GM18909 (cell line): ENCODE results near the gene ATXN7L1.
A peak's percentile ranks its signal among the peaks of the same experiment; 100 is the strongest.

ENCODE experiments used
- ATAC-seq: cut with Tn5 transposase; IDR thresholded peaks from one replicate; pipeline ENCODE4 v1.9.1; 2021; ENCODE audit warnings: mild to moderate bottlenecking; ENCODE audit not compliant: unreplicated experiment, poor library complexity

ATXN7L1 gene, protein sequence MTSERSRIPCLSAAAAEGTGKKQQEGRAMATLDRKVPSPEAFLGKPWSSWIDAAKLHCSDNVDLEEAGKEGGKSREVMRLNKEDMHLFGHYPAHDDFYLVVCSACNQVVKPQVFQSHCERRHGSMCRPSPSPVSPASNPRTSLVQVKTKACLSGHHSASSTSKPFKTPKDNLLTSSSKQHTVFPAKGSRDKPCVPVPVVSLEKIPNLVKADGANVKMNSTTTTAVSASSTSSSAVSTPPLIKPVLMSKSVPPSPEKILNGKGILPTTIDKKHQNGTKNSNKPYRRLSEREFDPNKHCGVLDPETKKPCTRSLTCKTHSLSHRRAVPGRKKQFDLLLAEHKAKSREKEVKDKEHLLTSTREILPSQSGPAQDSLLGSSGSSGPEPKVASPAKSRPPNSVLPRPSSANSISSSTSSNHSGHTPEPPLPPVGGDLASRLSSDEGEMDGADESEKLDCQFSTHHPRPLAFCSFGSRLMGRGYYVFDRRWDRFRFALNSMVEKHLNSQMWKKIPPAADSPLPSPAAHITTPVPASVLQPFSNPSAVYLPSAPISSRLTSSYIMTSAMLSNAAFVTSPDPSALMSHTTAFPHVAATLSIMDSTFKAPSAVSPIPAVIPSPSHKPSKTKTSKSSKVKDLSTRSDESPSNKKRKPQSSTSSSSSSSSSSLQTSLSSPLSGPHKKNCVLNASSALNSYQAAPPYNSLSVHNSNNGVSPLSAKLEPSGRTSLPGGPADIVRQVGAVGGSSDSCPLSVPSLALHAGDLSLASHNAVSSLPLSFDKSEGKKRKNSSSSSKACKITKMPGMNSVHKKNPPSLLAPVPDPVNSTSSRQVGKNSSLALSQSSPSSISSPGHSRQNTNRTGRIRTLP

DNA sequence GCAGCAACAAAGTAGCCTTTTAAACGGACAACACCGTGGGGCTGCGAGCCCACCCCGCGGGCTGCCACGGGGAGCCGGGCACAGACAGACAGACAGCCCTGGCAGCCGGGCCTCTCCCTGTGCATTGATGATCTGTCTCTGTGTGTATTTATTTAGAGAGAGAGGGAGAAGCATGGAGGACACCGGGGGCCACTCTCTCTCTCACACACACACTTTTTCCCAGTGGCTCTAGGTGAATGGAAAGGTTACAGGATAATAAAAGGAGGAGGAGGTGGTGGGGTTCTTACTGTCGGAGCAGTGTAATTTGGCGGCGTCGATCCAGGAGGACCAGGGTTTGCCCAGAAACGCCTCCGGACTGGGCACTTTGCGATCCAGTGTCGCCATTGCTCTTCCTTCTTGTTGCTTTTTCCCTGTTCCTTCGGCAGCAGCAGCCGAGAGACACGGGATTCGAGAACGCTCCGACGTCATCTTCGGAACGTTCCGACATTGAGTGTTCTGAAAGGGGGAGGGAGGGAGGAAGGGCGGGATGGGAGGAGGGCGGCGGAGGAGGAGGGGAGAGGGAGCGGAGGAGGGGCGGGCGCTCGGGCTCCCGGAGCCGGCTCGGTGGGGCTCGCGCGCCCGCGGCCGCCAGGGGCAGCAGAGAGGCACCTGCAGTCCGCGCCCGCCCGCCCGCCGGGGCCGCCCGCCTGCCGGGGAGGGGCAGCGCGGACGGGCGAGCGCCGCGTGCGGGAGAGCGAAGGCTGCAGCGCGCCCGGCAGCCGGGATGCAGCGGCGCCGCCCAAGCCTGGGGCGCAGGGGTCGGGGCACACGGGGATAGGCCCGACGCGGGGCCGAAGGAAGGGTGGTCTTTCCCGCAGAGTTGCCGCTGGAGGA is at the start of gene ATXN7L1:
Gene ATXN7L1, minus strand, starts transcription at position 509 of the 873 bp plus-strand sequence. Its CDS starts 41 bp downstream, at position 468.
- peak; percentile 82 for ATAC-seq

DNA sequence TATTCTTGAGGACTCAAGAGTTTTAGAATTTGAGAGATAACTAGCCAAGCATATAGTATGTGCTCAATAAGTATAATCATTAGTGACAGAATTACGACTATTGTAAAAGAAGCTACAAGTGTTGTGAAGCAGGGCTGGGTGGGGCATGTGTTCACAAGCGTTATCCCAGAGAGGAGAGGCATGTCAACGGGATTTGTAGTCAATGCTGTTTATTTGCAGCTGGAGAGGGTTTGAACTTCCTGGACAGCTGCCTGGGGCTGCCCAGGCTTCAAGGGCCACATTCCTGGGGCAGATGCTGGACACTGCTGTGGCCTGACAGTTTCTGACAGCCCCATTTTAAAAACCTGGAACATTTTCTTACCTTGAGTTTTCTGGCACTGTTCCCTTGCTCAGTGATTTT is 49.7 kb upstream of the ATXN7L1 start:
- no peak for ATAC-seq

DNA sequence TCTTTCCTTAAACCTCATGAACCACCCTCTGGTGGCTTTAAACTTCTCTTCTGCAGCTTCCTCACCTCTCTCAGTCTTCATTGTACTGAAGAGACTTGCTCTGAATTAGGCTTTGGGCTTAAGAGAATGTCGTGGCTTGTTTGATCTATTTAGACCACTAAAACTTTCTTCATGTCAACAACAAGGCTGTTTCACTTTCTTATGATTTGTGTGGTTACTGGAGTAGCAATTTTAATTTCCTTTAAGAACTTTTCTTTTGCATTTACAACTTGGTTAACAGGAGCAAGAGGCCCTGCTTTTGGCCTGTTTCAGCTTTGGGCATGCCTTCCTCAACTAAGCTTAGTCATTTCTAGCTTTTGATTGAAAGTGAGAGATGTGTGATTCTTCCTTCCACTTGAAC is 48.5 kb upstream of the ATXN7L1 start:
- peak; percentile 50 for ATAC-seq

DNA sequence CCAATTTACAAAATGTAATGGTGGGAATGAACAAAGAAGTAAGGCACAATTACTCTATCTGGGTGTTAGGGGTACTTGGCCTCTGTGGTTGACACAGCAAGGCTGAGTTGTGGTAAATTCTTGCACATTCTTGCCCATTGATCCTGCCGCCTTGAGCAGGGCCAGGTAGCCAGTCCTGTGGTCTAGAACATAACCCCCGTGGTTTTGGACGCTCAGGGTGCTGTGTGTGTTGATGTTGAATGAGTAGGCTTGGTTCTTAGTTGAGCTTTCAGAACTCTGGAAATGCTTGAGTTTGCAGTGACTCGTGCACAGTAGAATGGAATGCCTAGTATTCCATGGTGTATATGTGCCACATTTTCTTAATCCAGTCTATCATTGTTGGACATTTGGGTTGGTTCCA is 44.4 kb upstream of the ATXN7L1 start:
- ATAC-seq: no peak

DNA sequence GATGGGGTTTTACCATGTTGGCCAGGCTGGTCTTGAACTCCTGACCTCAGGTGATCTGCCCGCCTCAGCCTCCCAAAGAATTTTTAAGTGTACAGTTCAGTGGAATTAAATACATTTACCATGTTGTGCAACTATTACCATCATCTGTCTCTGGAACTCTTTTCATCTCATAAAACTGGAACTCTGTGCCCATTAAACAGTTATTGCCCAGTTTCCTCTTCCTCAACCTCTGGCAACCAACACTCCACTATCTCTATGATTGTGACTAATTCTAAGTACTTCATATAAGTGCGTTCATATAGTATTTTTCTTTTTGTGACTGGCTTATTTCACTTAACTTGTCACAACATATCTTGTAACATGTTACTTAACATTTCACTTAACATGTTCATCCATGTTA is 41.3 kb upstream of the ATXN7L1 start:
- ATAC-seq: no peak

DNA sequence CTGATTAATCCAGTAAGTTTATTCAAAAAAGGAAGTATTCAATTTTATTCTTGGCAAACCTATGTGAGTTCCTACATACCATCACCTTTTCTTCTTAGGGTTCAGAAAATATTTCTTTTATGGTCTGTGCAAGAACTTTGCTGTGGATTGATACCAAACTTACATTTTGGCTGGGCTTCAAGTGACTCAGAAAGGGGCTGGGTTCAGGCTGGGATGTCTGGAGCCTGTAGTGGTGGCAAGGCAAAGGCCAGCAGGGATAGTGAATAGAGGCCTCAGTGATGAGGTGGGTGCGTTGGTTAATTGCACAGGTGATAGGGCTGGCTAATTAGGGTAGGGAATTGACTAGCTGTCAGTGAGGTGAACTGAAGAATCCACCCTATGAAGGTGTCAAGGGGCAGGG is 40.2 kb upstream of the ATXN7L1 start:
- no peak for ATAC-seq

DNA sequence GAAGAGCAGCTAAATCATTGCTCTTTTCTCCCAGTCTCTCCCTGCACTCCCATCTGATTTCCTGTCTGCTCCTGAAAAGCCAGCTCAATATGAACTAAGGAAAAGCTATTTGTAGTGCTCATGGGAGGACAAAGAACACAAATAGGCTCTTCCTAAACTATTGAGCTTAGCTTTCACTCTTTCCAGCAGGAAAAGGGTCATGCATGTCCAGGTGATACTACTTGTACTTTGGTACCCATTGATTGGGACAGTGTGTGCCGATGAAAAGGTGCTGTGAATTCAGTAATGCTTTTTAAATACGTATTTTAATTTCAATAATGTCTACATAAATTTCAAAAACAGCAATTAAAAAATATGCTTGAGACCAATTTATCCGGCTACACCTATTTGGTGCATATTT is 37.5 kb upstream of the ATXN7L1 start:
- ATAC-seq: no peak

DNA sequence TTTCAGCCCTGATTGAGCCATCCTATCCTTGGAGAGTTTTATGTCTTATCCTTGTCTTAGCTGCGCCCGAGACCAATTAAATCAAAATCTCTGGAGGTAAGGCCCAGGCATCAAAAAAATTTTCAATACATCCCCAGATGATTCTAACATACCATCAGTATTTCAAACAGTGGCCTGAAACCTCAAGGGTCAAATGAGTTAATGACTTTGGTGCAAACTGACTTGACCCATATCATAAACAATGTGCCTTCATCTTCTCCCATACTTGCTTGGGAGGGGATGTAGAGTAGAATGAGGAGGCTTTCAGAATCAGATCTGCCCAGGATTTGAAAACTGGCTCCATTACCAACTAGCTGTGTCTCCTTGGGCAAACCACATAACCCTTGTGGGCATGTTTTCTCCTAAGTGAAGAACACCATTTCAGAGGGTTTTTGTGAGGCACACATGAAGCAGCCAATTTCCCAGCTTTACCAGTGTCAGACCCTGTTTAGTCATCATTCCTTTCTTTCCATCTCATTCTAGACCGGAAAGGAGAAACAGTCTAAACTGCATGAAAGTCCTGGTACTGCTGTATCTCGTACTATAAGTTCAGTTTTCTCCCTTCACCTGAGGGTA is 35.7 kb upstream of the ATXN7L1 start:
- ATAC-seq: no peak

DNA sequence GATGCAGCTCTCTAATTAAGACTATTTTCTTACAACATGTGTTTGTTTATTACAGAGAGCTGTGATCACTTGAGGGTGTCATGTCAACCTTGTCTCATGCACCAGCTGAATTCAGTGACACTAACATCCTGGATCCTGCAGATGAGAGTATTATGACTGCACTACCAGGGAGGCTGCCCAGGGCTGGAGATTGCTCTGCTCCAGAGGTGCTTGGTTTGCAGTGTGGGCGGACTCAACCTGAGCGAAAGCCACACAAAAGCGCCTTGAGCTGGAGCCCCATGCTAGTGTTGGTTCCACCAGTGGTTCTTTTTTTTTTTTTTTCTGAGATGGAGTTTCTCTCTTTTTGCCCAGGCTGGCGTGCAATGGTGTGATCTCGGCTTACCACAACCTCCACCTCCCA is 33.8 kb upstream of the ATXN7L1 start:
- ATAC-seq: no peak

DNA sequence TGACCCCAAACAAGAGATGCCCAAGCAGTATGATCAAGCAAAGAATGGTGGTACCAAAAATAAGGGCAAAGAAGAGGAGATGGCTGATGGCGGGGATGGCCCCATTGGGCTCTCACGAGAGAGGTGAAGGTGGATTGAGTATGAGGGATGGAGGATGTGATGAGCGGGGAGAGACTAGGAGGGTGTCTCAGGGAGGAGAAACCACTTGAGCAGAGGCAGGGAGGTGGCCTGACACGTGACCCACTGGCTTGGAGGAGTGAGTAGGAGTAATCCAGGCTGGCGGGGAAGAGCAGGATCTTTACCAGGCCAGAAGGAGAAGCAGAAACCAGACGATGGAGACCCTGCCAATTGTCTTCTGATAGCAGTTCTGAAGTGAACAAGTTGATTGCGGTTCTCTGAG is 33.3 kb upstream of the ATXN7L1 start:
- ATAC-seq: no peak

DNA sequence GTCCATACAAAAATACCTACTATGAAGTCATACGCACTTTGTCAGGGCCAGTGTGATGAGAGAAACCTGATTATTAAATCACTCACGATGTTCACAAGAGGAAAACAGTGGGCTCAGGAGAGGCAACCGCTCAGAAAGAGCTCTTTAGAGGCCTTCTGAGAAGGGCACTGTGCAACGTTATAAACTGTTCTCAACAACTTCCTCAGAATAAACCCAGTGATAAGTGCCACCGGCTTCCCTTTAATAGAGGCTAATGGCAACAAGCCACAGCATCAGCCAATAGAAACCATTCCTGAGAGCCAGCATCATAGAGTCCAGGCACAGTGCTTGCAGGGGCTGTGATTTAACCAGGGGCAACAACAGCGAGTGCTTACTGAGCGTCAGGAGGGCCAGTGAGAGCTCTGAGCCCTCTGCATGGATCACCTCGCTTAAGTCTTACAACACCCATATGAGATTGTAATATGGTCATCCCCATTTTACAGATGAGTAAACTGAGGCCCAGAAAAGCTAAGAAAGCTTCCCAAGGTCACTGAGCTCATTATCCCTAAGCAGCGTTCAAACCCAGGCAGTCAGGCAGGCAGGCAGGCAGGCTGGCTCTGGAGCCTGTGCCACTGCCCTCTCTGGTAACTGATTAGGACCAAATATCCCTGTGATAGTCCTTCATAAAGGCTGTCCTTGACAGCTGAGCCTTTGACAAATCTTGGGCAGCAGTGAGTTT is 30.9 kb upstream of the ATXN7L1 start:
- ATAC-seq: no peak

DNA sequence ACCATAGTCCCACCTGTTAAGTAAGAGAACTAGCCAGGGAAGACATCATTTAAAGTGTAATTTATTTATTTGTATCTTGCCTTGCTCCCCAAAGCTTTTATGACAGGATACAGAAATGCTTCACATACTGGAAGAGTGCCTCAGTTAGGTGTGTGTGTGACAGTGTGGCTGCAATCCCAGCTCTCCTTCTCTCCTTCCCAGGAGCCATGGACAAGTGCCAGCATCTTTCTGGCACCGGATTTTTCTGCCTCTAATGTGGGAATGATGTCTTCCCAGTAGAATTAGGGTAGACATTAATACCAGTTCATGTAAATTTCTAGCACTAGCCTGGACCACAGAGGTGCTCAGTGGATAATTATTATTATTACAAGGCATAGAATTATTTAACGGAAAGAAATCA is 30.3 kb upstream of the ATXN7L1 start:
- no peak for ATAC-seq

DNA sequence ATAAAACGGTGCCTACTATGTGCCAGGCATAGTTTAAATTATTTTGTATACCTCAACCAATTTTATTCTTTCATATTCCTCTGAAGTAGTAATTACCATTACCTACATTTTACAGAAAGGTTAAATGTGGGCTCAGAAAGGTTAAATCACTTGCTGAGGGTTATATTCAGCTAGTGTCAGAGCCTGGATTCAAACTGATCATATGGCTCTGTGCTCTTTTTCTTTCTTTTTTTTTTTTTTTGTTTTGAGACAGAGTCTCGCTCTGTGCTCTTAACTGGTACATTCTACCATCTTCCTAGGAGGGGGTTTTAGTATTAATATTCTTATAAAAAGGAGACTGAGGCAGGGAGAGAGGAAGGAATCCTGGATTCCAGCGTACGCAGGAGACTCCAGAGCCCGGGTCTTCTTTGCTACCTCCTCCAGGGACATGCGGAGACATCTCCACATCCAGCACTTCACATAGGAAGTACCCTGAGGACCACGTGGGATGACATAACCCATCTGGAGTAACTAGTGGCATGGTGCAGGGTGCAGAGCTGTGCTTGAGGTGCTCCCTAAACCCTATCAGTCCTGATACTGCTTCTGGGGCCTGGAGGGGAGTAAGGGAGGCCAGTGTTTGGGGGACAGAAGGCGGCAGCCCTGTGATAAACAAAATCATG is 29.6 kb upstream of the ATXN7L1 start:
- no peak for ATAC-seq

DNA sequence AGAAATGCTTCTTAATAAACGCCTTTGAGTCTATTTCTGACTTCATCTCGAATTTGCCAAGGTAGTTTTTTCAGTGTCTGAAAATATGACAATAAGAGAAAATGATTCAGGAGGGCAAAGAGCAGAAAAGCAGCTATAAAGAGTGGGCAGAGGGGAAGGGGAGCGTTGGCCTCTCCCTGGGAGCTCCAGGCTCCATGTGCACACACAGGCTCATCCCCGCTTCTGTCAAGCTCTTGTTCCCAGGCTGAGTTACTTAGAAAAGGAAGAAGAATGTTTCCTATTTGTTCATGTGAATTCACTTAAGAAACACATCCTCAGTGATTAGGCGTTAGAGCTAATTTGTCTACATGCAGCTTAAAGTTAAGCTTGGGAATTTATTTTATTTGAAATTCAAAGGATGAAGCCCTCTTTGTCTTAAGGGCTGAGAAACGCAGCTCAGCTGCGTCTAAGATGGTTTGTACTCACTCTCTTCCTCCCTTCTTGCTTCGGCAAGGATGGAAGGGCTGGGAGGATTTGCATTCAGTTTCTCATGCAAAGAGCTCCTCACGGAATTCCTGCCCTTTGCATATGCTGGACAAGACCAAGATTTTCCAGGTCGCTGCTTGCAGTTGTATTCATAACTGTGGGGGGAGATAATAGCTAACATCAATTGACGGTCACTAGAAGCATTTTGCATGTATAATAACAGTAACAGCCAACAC is 29.0 kb upstream of the ATXN7L1 start:
- ATAC-seq: no peak

DNA sequence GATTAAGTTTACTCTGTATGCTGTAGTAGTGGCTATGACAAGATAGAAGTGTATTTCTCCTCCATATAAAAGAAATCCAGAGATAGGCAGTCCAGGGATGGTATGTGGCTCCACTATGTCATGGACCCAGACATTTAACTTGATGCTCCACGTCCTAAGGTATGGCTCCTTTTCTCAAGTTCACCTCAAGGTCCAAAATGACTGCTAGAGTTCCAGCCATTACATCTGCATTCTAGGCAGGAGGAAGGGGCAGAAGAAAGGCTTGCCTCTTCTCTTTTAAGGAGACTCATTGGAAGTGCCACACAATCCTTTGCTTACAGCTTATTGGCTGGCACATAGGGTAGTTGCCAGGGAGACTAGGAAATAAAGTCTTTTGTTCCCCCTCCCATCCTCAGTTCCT is 27.7 kb upstream of the ATXN7L1 start:
- ATAC-seq: no peak

DNA sequence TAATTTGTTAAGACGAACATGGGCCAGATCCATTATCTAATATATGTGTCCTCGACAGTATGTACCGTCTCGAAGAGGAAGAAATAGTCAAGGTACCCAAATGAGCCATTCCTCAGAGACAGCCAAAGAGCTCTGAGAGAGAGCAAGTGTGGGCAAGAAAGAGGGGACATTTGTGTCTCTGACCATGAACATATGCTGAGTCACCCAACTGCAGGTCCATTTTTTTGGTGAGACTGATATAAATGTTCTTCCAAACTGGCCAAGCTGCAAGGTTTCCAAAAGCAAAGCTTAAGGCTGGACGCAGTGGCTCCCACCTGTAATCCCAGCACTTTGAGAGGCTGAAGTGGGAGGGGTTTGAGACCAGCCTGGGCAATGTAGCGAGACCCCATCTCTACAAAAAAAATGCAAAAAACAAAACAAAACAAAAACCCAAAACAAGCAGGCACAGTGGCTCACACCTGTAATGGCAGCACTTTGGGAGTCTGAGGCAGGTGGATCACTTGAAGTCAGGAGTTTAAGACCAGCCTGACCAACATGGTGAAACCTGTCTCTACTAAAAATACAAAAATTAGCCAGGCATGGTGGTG is 26.0 kb upstream of the ATXN7L1 start:
- no peak for ATAC-seq

DNA sequence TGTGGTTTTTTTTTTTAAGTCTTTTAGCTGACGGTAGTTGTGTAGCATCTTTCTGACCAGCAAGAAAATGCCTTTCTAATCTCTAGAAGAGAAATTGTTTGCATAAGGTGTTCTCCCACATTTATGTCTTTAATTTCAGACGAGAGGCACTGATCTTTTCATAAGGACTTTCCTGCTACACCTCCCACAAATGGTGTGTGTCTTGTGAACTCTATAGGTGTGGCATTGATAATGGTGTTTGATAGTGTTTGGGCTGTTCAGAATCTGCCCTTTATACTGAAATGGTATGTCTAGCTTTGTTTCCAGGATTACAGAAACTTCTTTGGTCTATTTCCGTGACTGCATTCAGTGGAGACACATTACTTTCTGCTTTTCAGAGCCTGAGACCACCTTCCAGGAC is 21.6 kb upstream of the ATXN7L1 start:
- no peak for ATAC-seq

DNA sequence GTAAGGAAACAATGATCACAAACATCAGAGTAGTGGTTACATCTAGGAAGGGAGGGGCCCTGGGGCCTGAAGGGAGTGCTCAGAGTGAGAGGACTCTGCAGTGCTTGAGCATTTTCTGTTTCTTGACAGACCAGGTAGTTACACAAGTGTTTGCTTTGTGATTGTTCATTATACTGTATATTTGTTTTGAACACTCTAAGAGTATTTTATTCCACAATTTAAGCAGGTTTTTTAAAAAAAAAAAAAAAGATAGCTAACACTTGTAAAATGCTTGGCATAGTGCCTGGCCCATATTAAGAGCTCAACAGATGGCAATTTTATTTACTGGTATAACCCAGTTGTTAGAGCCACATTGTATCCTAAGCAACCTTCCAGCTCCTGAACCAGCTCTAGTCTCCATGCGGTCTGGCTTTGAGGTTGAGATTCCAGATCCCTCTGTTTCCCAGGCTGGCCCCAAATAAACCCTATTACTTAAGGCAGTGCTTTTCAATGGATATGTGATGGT is 20.1 kb upstream of the ATXN7L1 start:
- ATAC-seq: no peak
